ENCODE data around the gene COL20A1.
"Not testable (repeated sequence)": the region's sequence is repeated elsewhere in the genome, so short reads cannot be mapped to it uniquely, and the experiment has no call there.

DNA sequence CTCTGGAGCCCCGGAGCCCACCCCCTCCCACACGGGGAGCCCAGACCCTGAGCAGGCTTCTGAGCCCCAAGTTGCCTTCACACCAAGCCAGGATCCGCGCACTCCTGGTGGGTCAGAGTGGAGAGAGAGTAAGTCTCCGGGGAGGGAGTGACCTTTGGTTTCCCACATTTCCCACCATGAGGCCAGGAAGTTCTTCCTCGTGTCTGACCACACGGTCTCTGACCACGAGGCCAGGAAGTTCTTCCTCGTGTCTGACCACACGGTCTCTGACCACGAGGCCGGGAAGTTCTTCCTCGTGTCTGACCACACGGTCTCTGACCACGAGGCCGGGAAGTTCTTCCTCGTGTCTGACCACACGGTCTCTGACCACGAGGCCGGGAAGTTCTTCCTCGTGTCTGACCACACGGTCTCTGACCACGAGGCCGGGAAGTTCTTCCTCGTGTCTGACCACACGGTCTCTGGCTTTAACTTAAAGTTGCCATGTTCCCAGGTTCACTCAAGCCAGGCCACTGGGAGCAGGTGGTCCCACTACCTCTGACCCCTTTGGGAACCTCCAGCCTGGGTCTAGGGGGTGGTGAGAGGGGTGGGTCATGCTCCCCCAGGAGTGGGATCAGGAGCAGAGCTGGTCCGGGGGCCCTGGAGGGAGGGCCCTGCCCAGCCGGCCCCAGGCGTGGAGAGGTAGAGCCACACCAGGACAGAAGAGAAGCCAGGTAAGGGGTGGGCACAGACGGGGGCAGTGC, 13.1 kb downstream of the COL20A1 start:
- not testable (repeated sequence) for TF ChIP-seq ZC3H10 (CRISPR knock-in tag; IDR thresholded peaks at IDR 0.05); SNAI2 (CRISPR knock-in tag; IDR thresholded peaks at IDR 0.05); TCF4 (CRISPR knock-in tag; IDR thresholded peaks at IDR 0.05; ENCODE audit: borderline replicate concordance); ZFP3 (CRISPR knock-in tag; IDR thresholded peaks at IDR 0.05); ZNF565 (CRISPR knock-in tag; conservative IDR thresholded peaks at IDR 0.05; ENCODE audit: low read depth); ZNF70 (CRISPR knock-in tag; IDR thresholded peaks at IDR 0.05); PPARA (CRISPR knock-in tag; IDR thresholded peaks at IDR 0.05; ENCODE audit: borderline replicate concordance)
- TF ChIP-seq, protein P1, sequence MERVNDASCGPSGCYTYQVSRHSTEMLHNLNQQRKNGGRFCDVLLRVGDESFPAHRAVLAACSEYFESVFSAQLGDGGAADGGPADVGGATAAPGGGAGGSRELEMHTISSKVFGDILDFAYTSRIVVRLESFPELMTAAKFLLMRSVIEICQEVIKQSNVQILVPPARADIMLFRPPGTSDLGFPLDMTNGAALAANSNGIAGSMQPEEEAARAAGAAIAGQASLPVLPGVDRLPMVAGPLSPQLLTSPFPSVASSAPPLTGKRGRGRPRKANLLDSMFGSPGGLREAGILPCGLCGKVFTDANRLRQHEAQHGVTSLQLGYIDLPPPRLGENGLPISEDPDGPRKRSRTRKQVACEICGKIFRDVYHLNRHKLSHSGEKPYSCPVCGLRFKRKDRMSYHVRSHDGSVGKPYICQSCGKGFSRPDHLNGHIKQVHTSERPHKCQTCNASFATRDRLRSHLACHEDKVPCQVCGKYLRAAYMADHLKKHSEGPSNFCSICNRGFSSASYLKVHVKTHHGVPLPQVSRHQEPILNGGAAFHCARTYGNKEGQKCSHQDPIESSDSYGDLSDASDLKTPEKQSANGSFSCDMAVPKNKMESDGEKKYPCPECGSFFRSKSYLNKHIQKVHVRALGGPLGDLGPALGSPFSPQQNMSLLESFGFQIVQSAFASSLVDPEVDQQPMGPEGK (CRISPR knock-in tag; IDR thresholded peaks at IDR 0.05; ENCODE audit: borderline replicate concordance), result not testable (repeated sequence)
